ENCODE measurements around the gene CLDN14.

The CLDN14 gene, protein sequence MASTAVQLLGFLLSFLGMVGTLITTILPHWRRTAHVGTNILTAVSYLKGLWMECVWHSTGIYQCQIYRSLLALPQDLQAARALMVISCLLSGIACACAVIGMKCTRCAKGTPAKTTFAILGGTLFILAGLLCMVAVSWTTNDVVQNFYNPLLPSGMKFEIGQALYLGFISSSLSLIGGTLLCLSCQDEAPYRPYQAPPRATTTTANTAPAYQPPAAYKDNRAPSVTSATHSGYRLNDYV

GRCh38 chr21:36479415-36480402 lies at the start of gene CLDN14:
TSS of gene CLDN14 (minus strand) at chr21:36480122. CDS start at chr21:36461695, 18,427 bp downstream.
- no peak for DNase-seq (ENCODE audit: low read depth)

- DNase-seq (ENCODE audit: low read depth), result no peak
Measured at GRCh38 chr21:36528716-36529115, 48.8 kb upstream of the CLDN14 start.

DNA sequence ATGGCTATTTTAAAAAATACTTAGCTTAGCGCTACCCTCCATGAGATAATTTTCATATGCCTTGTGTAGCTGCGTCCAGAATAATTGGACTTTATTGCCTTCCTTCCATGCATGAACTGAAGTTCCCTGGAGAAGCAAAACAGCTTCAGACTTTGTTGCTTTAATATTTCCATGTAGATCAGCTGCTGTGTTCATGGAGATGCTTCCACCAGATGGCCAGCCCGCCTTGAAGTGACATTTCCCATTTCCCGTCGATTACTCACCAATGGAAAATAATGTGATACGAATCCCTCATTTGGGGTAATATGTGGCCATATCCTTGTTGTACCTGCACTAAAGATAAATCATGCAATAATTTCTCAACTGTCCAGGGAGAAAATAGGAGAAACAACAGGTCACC lies 47.4 kb upstream of the CLDN14 start:
- no peak for DNase-seq (ENCODE audit: low read depth)

- DNase-seq (ENCODE audit: low read depth), result no peak
Measured at GRCh38 chr21:36526104-36526503, 46.2 kb upstream of the CLDN14 start.

DNA sequence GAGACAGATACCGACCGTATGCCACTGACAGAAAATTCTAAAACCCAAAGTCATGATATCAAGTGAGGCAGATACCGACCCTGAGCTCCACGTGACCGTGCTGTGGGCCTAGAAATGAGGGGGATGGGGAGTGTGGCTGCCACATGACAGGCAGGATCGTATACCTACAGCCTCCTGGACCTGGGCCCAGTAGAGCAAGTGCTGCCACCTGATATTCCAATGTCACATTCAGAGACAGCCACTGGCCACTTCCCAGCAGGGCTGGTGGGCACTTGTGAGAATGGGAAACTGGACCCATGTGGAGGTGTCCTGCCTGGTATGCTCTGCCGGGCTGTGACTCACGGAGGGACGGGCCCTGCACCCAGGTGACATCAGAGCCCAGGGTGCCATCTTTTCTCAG lies 44.6 kb upstream of the CLDN14 start:
- no peak for DNase-seq (ENCODE audit: low read depth)

DNA sequence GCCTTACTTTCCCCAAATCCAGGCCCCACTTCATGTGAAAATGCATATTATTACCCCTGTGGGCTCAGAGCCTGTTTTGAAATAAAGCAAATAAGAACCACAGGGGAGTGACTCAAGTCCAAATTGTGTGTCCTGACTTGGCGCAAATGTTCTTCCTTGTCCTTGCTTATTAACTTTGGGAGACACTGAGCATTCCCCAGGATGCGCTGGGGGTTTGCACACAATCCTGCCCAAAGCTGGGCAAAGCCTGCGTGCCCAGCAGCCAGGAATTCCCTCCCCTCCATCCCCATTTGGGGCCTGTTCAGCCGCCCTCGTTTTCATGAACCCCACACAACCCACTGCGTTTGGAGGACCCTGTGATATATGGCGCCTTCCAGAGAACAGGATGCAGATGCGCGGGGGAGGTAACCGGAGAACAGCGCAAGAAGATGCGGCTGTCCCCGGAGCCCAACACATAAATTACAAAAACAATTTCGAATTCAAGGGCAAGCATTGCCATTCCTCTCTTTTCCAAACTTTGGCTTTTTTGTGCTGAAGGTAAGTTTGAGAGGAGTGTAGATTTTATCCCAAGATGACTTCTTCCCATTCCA lies 42.4 kb upstream of the CLDN14 start:
- no peak for DNase-seq (ENCODE audit: low read depth)

DNA sequence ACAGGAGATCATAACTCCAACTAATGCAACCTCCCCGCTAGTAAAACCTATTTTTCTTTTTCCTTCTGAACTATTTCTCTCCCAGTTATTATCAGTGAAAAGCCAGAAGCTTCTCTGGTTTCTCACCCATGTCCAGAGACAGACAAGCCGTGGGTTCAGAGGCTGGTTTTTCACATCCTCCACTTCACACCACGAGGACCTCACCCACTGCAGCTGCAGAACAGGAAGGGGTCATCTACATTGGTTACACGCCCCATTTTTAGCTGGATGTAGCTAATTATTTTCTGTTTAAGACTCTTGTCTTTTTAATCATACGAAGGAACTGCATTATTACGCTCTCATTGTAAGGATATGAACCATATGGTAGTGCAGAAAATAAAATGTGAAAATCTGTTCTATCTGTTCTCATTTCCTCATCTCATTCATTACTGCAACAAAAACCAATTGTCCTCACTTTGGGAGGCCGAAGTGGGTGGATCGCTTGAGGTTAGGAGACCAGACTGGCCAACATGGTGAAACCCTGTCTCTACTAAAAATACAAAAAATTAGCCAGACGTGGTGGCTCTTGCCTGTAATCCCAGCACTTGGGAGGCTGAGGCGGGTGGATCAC lies 39.1 kb upstream of the CLDN14 start:
- no peak for DNase-seq (ENCODE audit: low read depth)

DNA sequence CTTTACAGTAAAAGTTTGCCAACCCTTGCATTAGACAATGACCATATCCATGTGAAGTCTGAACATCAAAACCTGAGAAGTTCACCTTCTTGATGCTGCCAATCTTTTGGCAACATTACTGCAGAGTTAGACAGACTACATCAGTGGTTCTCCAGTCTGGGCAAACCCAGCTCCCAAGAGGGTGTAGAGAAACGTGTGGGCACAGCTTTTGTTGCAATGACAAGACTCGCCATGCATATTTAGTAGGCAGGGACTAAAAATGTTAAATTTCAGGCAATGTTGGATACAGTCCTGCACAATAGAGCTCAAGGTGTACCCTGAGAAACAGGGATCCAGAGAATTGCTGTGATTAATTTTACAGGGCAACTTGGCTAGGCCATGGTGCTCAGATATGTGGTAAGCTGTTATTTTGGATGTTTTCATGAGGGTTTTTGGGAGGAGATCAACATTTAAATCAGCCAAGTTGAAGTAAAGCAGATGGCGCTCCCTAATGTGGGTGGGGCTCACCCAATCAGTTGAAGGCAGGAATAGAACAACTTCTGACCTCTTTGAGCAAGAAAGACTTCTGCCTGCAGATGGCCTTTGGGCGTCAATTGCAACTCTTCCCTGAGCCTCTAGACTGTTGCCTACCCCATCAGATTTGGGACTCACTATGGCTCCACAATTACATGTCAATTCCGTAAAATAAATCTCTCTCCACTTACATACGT lies 37.6 kb upstream of the CLDN14 start:
- DNase-seq (ENCODE audit: low read depth), result no peak

DNA sequence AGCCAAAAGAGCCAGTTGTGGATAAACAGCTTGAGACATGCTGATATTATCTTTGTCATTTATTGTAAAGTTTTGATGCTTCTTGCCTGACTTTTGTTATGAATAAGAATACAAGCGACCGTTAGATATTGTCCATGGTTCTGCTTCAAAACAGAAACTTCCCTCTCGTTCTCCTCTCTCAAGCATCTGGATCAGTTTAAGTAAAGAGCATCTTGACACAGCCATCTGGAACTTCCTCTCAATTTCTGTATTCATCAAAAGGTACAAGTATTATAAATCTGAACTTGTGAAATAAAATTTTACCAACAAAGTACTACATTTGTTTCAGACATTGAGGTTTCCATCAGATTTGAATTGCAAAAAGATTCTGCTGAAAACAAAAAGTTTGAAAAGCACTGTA lies 36.4 kb upstream of the CLDN14 start:
- DNase-seq (ENCODE audit: low read depth), result no peak

DNA sequence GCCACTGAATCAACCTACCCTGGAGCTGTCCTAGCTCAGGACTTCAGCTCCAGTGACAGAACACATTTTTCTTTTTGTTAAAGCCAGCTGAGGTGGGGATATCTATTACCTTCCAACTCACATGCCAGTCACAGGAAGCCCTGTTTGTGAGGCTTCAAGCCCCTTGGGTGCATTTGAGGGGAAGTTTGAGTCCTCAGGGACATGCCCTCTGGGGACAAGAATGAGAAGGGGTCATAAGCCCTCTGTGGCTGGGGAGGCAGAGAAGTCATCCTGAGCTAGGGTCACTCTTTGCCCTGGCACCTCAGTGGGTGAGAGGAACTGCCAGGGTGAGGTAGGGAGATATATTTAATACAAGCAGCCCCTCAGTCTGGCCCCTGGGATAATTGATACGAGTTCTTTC lies 33.5 kb upstream of the CLDN14 start:
- DNase-seq (ENCODE audit: low read depth), result no peak

GRCh38 chr21:36512971-36513370 lies 33.0 kb upstream of the CLDN14 start:
- no peak for DNase-seq (ENCODE audit: low read depth)

DNA sequence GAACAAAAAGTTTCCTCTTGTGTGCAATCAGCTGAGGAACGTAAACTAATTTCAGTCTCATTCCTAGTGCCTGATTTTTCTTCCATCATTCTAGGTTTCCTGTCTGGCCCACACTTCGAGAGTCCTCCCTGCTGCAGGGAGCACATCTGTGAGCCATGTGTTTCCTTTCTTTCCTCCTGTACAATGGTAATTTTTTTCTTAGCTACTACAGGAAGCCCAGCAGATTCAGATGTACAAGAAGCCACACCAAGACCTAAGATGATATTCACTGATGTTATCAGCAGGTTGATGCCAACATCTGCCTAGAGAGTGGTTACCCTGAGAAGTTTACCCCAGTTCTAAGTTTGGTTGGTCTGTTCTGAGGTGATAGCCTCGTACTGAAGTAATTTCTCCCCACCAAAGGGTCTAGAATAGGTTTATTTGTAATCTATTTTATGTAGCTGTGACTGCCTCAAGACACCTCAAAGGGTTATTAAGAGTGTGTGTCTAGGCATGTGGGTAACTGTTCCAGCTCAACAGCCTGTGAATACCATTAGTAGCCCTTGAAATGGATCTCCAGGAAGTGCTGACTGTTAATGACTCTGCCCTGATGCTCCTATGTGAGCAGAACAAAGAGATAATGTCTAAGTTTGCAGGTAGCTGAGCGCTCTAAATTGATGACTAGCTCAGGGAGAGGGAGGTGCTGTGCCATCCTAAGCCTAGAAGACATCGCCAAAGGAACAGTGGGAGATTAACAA lies 31.7 kb upstream of the CLDN14 start:
- no peak for DNase-seq (ENCODE audit: low read depth)

DNA sequence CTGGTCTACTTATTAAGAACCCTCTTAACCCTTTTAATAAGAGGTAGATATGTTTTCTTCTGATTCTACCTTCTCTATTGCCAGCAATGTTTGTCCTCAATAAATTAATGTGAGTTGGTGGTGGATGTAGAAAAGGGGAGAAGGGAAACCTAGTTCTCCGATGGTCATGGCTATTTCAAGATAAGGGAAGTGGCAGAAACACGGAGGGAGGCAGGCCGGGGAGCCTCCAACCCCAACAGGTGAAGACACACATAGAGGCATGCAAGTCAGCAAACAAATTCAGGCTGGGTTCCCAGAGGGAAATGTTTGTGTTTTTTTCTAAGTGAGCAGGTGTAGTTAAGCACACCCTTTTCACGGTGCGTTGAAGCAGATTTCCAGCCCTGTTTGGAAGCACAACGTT lies 31.0 kb upstream of the CLDN14 start:
- DNase-seq (ENCODE audit: low read depth), result no peak

- DNase-seq (ENCODE audit: low read depth), result no peak
Measured at GRCh38 chr21:36509973-36510664, 30.2 kb upstream of the CLDN14 start.

DNA sequence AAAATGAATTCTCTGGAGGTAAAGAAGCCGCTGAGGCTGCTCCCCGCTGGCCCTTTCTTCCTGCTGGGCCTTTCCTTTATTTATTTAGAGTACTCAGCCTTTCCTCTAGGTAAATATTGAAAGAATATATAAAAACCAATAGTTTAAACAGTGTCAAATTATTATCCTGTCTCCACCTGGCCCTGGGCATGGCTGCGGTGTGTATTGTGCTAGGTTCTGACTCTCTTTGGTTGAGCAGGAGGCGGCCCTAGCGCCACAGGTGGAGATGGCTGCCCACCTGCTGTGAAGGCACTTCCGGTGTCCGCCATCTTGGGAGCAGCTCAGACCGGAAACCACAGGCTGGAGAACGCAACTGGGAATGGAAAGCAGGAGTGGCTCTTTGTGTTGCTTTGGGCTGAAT lies 29.0 kb upstream of the CLDN14 start:
- DNase-seq (ENCODE audit: low read depth), result no peak

DNA sequence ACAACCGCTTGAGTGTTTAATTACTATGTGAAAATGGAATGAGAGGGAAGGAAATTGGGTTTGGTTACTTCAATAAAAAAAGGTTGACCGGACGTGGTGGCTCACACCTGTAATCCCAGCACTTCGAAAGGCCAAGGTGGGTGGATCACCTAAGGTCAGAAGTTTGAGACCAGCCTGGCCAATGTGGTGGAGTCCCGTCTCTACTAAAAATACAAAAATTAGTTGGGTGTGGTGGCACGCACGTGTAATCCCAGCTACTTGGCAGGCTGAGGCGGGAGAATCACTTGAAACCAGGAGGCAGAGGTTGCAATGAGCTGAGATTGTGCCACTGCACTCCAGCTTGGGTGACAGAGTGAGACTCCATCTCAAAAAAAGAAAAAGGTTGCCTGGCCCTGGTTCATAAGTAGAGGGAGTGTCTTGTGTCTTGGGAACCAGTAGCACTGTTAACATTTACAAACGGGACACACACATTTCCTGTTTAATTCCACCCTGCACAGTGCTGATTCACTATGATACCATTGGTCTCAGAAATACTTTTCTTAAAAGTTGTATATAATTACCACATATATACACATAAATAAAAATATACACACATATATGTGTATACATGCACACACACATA lies 27.6 kb upstream of the CLDN14 start:
- no peak for DNase-seq (ENCODE audit: low read depth)

DNA sequence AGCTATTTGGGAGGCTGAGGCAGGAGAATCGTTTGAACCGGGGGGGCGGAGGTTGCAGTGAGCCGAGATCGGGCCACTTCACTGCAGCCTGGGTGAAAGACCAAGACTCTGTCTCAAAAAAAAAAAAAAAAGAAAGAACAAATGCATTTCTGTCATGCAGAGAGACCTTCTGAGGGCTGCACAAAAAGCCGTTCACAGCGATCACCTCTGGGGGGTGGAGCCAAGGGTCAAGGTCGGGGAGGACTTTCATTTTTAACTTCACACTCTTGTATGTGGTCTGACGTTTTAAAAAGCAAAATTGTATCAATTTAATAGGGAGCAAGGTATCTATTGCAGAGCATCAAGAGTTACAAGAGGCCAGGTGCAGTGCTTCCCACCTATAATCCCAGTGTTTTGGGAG lies 26.6 kb upstream of the CLDN14 start:
- no peak for DNase-seq (ENCODE audit: low read depth)

- DNase-seq (ENCODE audit: low read depth), result peak; percentile 4
Measured at GRCh38 chr21:36504067-36505058, 24.4 kb upstream of the CLDN14 start.

GRCh38 chr21:36502365-36502764 lies 22.4 kb upstream of the CLDN14 start:
- no peak for DNase-seq (ENCODE audit: low read depth)
